HL-60 (cell line): Measurements from ENCODE around the gene TRIP13.

Source experiments
- GABPA ChIP-seq: IDR thresholded peaks from 2 replicates; pipeline ENCODE4 v1.6.1; 2012; ENCODE audit warnings: low read depth
- POLR2AphosphoS5 ChIP-seq: IDR thresholded peaks from 2 replicates; pipeline ENCODE4 v1.6.1; 2012; ENCODE audit warnings: low read depth
- SPI1 ChIP-seq: IDR thresholded peaks from 2 replicates; pipeline ENCODE4 v1.6.1; 2012; ENCODE audit warnings: low read depth, mild to moderate bottlenecking, borderline replicate concordance
- TF ChIP-seq, protein P1 (sequence below): IDR thresholded peaks from one replicate; pipeline ENCODE4 v1.5.1; 2011; ENCODE audit warnings: low read length, control low read depth, inconsistent platforms; ENCODE audit not compliant: insufficient read depth
- TF ChIP-seq, protein P2 (sequence below): IDR thresholded peaks from 2 replicates; pipeline ENCODE4 v1.6.1; 2012; ENCODE audit warnings: low read depth; ENCODE audit not compliant: insufficient replicate concordance

DNA sequence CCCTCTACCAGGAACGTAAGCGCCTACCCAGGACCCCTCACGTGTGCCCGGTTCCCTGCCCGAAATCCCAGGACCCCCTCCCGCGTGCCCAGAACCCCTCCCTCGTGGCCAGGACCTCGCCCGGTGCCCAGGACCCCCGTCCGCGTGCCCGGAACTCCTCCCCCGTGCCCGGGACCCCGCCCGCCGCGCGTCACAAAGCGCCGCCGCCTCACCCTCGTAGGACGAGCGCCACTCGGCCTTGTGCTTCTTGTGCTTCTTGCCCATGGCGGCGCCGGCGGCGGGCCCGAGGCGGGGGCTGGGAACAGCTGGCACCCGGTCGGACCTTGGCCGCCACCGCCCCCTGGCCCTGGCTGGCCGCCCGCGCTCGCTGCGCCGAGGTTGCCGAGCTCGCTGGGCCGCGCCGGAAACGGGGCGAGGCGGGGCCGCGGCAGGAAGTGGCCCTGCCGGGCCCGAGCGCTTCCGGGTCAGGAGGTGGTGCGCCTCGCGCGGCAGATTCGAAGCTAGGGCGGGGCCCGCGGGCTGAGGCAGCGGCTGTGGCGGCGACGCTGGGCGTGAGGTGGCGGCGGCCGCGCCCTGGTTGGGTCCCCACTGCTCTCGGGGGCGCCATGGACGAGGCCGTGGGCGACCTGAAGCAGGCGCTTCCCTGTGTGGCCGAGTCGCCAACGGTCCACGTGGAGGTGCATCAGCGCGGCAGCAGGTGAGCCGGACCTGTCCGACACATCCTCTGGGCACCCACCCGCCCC lies at the start of gene TRIP13, which contains the start of gene BRD9:
- TF ChIP-seq, protein P1, sequence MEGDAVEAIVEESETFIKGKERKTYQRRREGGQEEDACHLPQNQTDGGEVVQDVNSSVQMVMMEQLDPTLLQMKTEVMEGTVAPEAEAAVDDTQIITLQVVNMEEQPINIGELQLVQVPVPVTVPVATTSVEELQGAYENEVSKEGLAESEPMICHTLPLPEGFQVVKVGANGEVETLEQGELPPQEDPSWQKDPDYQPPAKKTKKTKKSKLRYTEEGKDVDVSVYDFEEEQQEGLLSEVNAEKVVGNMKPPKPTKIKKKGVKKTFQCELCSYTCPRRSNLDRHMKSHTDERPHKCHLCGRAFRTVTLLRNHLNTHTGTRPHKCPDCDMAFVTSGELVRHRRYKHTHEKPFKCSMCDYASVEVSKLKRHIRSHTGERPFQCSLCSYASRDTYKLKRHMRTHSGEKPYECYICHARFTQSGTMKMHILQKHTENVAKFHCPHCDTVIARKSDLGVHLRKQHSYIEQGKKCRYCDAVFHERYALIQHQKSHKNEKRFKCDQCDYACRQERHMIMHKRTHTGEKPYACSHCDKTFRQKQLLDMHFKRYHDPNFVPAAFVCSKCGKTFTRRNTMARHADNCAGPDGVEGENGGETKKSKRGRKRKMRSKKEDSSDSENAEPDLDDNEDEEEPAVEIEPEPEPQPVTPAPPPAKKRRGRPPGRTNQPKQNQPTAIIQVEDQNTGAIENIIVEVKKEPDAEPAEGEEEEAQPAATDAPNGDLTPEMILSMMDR: no peak
- TF ChIP-seq POLR2AphosphoS5 (peak; percentile 76), GABPA (peak; percentile 89), SPI1 (no peak)
- TF ChIP-seq, protein P2, sequence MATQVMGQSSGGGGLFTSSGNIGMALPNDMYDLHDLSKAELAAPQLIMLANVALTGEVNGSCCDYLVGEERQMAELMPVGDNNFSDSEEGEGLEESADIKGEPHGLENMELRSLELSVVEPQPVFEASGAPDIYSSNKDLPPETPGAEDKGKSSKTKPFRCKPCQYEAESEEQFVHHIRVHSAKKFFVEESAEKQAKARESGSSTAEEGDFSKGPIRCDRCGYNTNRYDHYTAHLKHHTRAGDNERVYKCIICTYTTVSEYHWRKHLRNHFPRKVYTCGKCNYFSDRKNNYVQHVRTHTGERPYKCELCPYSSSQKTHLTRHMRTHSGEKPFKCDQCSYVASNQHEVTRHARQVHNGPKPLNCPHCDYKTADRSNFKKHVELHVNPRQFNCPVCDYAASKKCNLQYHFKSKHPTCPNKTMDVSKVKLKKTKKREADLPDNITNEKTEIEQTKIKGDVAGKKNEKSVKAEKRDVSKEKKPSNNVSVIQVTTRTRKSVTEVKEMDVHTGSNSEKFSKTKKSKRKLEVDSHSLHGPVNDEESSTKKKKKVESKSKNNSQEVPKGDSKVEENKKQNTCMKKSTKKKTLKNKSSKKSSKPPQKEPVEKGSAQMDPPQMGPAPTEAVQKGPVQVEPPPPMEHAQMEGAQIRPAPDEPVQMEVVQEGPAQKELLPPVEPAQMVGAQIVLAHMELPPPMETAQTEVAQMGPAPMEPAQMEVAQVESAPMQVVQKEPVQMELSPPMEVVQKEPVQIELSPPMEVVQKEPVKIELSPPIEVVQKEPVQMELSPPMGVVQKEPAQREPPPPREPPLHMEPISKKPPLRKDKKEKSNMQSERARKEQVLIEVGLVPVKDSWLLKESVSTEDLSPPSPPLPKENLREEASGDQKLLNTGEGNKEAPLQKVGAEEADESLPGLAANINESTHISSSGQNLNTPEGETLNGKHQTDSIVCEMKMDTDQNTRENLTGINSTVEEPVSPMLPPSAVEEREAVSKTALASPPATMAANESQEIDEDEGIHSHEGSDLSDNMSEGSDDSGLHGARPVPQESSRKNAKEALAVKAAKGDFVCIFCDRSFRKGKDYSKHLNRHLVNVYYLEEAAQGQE: no peak
